Endothelial cell (in vitro differentiated cells): ENCODE measurements around the gene GALR1. TPM values are rescaled to one million over a fixed set of nuclear protein-coding genes. Genes with fewer than 3 reads are reported as not detected.

Experiments
- DNase-seq: peaks from one replicate; pipeline ENCODE4 v3.0.0; 2021; ENCODE audit warnings: low spot score
- H3K27ac Mint-ChIP-seq: one replicate; pipeline ENCODE4 v1.8.0; 2021; ENCODE audit warnings: mixed read lengths, inconsistent platforms; ENCODE audit not compliant: unreplicated experiment
- H3K27me3 Mint-ChIP-seq: one replicate; pipeline ENCODE4 v1.8.0; 2021; ENCODE audit warnings: mild to moderate bottlenecking, moderate library complexity, mixed read lengths, inconsistent platforms; ENCODE audit not compliant: unreplicated experiment
- H3K36me3 Mint-ChIP-seq: one replicate; pipeline ENCODE4 v1.8.0; 2021; ENCODE audit warnings: mild to moderate bottlenecking, low read depth, mixed read lengths, inconsistent platforms; ENCODE audit not compliant: unreplicated experiment
- H3K4me1 Mint-ChIP-seq: one replicate; pipeline ENCODE4 v1.8.0; 2021; ENCODE audit warnings: mild to moderate bottlenecking, mixed read lengths, inconsistent platforms; ENCODE audit not compliant: unreplicated experiment
- H3K4me3 Mint-ChIP-seq: one replicate; pipeline ENCODE4 v1.8.0; 2021; ENCODE audit warnings: mild to moderate bottlenecking, mixed read lengths, inconsistent platforms; ENCODE audit not compliant: unreplicated experiment
- H3K9me3 Mint-ChIP-seq: one replicate; pipeline ENCODE4 v1.8.0; 2021; ENCODE audit warnings: mixed read lengths, inconsistent platforms; ENCODE audit not compliant: unreplicated experiment
- total RNA-seq: library from RNA; stranded (reverse); fragmentation: NEBNext Ultra II Directional; extraction: Animal tissue kit (Norgen Biotek cat#: 25700); gene quantifications from one replicate; pipeline ENCODE4 v1.2.1, GENCODE V29; 2021; ENCODE audit not compliant: unreplicated experiment
- TF ChIP-seq, protein P1 (sequence below): fragments of 200-600 bp; sonication (generic); IDR thresholded peaks from one replicate; pipeline ENCODE4 v1.5.0; 2021; ENCODE audit warnings: antibody characterized with exemption; ENCODE audit not compliant: unreplicated experiment

The GALR1 gene
- total RNA-seq, 1 donor from 2014 or later: not detected

DNA sequence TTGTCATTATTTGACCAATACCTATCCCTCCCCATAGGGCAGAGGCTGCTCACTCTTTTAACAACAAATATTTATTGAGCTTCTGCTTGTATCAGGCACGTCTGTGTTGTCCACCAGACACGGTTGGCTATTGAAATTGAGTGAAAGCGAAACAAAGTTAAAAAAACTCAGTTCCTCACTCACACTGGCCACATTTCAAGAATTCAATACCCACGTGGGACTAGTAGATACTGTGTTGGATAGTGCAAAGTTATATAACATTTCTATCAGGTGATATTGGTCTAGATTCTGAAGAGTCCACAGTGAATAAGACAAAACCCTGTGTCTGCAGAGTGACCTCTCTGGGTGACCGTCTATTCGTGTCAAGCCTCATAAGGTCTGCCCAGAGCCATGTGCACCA is 43.9 kb upstream of the GALR1 start:
- H3K27me3 Mint-ChIP-seq: peaks cover 2% of the 10 kb centered on the region
- TF ChIP-seq, protein P1, sequence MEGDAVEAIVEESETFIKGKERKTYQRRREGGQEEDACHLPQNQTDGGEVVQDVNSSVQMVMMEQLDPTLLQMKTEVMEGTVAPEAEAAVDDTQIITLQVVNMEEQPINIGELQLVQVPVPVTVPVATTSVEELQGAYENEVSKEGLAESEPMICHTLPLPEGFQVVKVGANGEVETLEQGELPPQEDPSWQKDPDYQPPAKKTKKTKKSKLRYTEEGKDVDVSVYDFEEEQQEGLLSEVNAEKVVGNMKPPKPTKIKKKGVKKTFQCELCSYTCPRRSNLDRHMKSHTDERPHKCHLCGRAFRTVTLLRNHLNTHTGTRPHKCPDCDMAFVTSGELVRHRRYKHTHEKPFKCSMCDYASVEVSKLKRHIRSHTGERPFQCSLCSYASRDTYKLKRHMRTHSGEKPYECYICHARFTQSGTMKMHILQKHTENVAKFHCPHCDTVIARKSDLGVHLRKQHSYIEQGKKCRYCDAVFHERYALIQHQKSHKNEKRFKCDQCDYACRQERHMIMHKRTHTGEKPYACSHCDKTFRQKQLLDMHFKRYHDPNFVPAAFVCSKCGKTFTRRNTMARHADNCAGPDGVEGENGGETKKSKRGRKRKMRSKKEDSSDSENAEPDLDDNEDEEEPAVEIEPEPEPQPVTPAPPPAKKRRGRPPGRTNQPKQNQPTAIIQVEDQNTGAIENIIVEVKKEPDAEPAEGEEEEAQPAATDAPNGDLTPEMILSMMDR: no peak
- no peaks in the 10 kb centered on the region for H3K36me3 Mint-ChIP-seq
- H3K9me3 Mint-ChIP-seq: no peaks in the 10 kb centered on the region
- no peak overlapping the region for H3K4me3 Mint-ChIP-seq
- DNase-seq: no peak
- H3K4me1 Mint-ChIP-seq: peaks cover 2% of the 10 kb centered on the region
- no peak overlapping the region for H3K27ac Mint-ChIP-seq

DNA sequence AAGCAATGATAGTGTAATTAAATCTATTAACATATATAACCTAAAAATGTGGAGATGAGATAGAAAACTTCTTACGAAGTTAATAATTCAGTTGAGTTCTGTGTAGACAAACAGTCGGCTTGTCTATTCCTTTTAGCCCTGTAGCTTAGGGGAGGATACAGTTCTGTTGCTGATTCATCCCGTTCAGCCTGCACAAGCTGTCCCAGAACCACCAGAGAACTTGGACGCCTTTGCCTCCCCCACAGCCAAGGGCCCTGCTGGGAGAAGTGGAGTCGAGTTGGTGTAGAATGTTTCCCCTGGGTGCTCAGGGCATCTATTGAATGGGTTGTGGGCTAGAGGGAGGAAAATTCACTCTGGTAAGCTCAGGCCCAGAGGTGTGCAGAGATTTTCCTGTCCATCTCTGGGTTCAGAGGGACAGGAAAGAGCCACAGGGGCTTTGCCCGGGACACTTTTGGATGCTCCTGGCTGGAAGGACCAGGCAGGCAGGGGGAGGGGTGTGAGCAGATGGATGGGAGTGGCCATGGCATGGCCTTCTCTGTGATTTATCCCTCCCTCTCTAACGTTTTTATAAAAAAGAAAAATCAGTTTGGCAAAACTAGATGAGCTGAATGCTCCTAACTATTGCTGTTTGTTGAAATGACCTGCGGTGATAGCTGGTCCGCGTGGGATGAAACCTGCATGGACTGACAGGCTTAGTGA is 42.8 kb upstream of the GALR1 start:
- no peak overlapping the region for H3K27ac Mint-ChIP-seq
- peaks cover 2% of the 10 kb centered on the region for H3K27me3 Mint-ChIP-seq

DNA sequence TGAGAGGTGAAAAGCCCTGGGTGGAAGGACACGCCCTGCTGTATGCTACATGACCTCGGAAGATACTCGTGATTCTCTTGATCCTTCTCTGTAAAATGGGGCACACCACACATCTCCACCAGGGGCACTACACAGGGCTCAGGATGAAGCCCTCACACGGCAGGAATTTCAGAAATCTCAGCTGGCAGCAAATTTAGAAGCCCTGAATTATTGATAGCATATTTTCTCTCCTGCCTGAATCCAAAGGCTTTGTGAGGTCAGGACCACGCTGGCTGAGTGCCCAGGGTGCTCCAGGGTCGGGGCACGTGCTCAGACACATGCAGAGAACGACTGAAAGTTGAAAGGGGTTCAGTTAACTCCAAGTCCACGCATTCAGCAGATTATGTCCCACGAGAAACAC is 42.1 kb upstream of the GALR1 start:
- Mint-ChIP-seq H3K27me3 (no peaks in the 10 kb centered on the region), H3K36me3 (no peaks in the 10 kb centered on the region), H3K4me3 (no peak overlapping the region), H3K9me3 (no peaks in the 10 kb centered on the region), H3K4me1 (peaks cover 7% of the 10 kb centered on the region), H3K27ac (no peak overlapping the region)
- TF ChIP-seq, protein P1: peak; percentile 50
- peak; percentile 37 for DNase-seq

More for the DNA sequence above, 42.8 kb upstream of the GALR1 start:
- no peaks in the 10 kb centered on the region for H3K9me3 Mint-ChIP-seq
- DNase-seq: no peak
- TF ChIP-seq, protein P1: no peak
- peaks cover 7% of the 10 kb centered on the region for H3K4me1 Mint-ChIP-seq
- no peaks in the 10 kb centered on the region for H3K36me3 Mint-ChIP-seq
- no peak overlapping the region for H3K4me3 Mint-ChIP-seq

DNA sequence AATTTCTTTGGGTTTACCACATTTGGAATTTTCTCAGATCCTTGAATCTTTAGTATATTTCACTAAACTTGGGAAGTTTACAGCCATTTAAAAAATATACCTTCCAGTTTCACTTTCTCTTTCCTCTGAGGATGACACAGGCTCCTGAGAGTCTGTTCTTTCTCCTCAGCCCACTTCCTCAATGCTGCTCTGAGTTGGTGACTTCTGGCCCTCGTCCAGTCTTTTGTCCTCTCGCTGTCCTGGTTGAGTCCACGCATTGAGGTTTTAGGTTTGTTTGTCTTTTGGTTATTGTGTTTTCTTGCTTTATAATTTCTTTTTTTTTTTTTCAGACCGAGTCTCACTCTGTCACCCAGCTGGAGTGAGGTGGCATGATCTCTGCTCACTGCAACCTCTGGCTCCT is 40.7 kb upstream of the GALR1 start:
- Mint-ChIP-seq H3K4me3 (no peak overlapping the region), H3K36me3 (no peaks in the 10 kb centered on the region), H3K9me3 (no peaks in the 10 kb centered on the region), H3K27me3 (no peaks in the 10 kb centered on the region), H3K4me1 (peaks cover 7% of the 10 kb centered on the region), H3K27ac (no peak overlapping the region)
- TF ChIP-seq, protein P1: no peak
- no peak for DNase-seq

DNA sequence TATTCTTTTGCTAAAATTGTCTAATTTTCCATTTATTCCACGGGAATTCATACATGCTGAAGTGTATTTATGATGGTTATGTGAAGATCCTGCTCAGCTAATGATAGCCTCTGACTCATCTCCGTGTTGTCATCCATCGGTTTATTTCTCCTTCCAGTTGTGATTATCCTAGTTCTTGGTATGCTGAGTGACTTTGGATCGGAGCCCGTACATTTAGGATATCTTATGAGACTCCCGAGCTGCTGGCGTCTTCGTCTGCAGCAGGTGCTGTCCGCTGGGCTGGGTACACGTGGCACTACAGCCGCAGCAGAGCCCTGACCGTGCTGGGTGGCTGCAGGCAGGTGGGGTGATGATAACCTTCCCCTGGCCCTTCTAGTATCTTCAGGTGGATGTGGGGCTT is 40.1 kb upstream of the GALR1 start:
- DNase-seq: no peak
- TF ChIP-seq, protein P1: no peak
- no peak overlapping the region for H3K27ac Mint-ChIP-seq
- H3K36me3 Mint-ChIP-seq: no peaks in the 10 kb centered on the region
- no peaks in the 10 kb centered on the region for H3K9me3 Mint-ChIP-seq
- no peak overlapping the region for H3K4me3 Mint-ChIP-seq
- no peaks in the 10 kb centered on the region for H3K27me3 Mint-ChIP-seq
- peaks cover 7% of the 10 kb centered on the region for H3K4me1 Mint-ChIP-seq
